Lower leg skin (tissue), 4 donors: Measurements from ENCODE around the gene HOXA1. TPM values are rescaled to one million over a fixed set of nuclear protein-coding genes. Genes with fewer than 3 reads are reported as not detected.
A peak's percentile ranks its signal among the peaks of the same experiment; 100 is the strongest.

ENCODE experiments used
- DNase-seq, 2 donors: peaks; one replicate each; pipeline ENCODE4 v3.0.0-alpha.2; 2019; ENCODE audit warnings: low spot score in 2 of 2
- H3K4me3 ChIP-seq: fragments of 200-600 bp; sonication (generic); 2 replicates; pipeline ENCODE4 v1.5.1; 2017; ENCODE audit warnings: mild to moderate bottlenecking, low read depth; ENCODE audit not compliant: poor library complexity, severe bottlenecking
- POLR2A ChIP-seq, 2 donors: fragments of 450-650 bp; IDR thresholded peaks; one replicate each; pipeline ENCODE4 v1.6.1; 2016 to 2017; ENCODE audit warnings: antibody characterized with exemption in 2 of 2, mild to moderate bottlenecking in 1 of 2, moderate library complexity in 1 of 2
- WGBS, 2 donors: methylation state at CpG; one replicate each; pipeline ENCODE4 v1.1.5; 2018; 5-methylcytosine and 5-hydroxymethylcytosine counted together
- intact Hi-C: fragments of 100-400 bp; cut with DNase I; formaldehyde crosslinking; loops from one replicate; pipeline ENCODE4 v1.15.0; 2023; ENCODE audit warnings: low total_unique reads
- total RNA-seq, 4 donors: library from RNA; depleted of rRNA; stranded (reverse); fragments of >200 nt; gene quantifications; one replicate each; pipeline ENCODE4 v1.1.0, GENCODE V29; 2016
- TF ChIP-seq, protein P1 (sequence below), 3 donors: fragments of 450-650 bp; IDR thresholded peaks; one replicate each; pipeline ENCODE4 v1.5.1; 2016; ENCODE audit warnings: antibody characterized with exemption in 3 of 3, mild to moderate bottlenecking in 3 of 3, moderate library complexity in 2 of 3

The HOXA1 gene
- total RNA-seq, 4 donors from 2014 or later, result 0.63 to 3.2 (median 1.9) TPM

DNA sequence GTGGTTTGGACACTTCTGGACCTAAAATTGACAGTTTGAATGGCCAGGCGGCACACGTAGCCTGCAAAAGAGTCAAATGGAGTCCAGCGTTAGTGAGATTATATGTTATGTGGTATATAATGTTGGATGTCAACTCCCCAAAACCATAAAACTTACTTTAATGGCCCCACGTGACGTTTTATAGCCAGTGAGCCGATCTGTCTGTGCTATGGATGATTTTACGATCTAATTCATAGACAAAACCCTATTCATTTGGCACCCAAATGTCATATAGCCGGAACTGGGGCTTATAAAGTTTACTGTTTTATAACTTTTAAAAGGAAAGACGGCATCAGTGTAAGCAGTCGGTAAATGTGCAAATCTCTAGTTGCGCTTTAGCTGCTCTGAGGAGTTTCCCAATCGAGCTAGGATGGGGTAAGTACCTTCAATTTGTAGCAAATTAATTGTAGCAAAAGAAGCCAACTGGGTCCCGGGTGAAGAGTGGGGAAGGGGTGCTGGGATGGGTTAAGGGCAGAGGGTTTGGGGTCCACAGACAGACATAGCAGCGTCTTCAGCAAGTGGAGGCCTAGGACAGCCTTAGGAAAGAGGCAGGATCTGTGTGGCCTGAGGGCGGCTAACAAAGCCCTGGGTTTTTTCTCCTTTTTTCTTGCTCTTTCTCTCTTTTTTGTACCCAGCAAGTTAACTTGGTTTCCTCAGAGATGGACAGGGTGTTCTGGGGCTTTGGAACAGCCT lies 44.5 kb upstream of the HOXA1 start:
- intact Hi-C loops, result loop anchor here (5.0 kb wide), 1 partner anchor 288 kb away; no protein-coding TSS in a partner anchor
- DNase-seq, result peak in 1 of 2 donors; percentile 42
- WGBS, 2 donors, result 87 to 89% methylated on average over 15 of the region's 15 CpGs

DNA sequence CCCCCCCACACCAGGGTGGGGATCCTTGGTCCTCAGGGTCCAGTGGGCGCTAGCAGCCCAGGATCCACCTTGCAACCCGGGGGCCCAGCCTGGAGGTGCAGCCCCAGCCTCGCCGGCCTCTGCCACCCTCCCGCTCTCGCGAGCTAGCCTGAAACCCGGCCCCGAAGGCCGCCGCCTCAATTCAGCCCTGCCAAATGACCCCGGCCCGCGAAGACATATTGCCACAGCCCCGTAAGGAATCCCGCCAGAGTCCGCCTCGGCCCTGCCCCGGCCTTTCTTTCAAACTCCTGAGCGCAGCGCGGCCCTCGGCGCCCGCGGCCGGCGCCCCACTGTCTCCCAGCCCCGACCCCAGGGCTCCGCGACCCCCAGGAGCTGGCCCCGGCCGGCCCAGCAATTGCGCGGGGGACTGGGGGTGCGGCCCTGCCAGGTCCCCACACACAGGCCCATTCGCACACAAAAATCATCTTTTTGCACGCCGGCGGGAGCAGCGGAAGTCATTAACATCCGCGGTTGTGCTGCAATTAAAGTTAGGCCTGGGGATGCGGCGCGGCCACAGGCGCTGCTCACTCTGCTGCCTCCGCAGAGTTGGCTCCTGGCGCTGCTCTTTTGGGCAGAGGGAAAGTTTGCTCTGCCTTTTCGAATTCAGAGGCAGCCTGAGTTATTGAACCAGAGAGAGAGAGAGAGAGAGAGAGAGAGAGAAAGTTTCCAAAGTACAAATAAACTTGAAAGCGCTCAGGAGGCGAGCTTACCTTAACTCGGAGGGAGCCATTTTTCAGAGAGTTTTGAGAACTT lies 43.7 kb upstream of the HOXA1 start:
- TF ChIP-seq, protein P1, sequence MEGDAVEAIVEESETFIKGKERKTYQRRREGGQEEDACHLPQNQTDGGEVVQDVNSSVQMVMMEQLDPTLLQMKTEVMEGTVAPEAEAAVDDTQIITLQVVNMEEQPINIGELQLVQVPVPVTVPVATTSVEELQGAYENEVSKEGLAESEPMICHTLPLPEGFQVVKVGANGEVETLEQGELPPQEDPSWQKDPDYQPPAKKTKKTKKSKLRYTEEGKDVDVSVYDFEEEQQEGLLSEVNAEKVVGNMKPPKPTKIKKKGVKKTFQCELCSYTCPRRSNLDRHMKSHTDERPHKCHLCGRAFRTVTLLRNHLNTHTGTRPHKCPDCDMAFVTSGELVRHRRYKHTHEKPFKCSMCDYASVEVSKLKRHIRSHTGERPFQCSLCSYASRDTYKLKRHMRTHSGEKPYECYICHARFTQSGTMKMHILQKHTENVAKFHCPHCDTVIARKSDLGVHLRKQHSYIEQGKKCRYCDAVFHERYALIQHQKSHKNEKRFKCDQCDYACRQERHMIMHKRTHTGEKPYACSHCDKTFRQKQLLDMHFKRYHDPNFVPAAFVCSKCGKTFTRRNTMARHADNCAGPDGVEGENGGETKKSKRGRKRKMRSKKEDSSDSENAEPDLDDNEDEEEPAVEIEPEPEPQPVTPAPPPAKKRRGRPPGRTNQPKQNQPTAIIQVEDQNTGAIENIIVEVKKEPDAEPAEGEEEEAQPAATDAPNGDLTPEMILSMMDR (IDR thresholded peaks at IDR 0.05), result no peak
- TF ChIP-seq POLR2A (IDR thresholded peaks at IDR 0.05), result no peak
- DNase-seq, result peak in 1 of 2 donors; percentile 86
- no peak overlapping the region for H3K4me3 ChIP-seq
- intact Hi-C loops, result loop anchor here (5.0 kb wide), 1 partner anchor 287 kb away; no protein-coding TSS in a partner anchor
- WGBS, 2 donors, result 89 to 94% methylated on average over 52 to 53 of the region's 53 CpGs

More for the DNA sequence above, 44.5 kb upstream of the HOXA1 start:
- TF ChIP-seq, protein P1 (IDR thresholded peaks at IDR 0.05), result no peak
- no peak for TF ChIP-seq POLR2A (IDR thresholded peaks at IDR 0.05)
- no peak overlapping the region for H3K4me3 ChIP-seq

DNA sequence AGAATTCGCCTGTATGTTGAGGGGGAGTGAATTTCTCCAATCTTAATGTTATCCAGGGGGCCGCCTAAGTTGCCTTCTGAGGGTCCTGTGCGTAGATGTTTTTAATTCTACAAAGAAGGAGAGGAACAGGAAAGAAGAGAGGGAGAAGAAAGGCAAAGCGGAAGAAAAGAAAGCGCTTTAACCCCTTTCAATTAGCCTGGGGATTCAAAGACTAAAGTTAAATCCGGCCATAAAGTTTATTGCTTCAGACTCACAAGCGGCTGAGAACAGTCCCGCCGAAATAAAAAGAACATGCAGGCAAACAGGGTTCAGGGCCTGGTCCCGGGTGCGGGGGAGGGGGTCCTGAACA lies 43.2 kb upstream of the HOXA1 start:
- DNase-seq, result no peak
- no peak overlapping the region for H3K4me3 ChIP-seq
- TF ChIP-seq, protein P1 (IDR thresholded peaks at IDR 0.05), result no peak
- no peak for TF ChIP-seq POLR2A (IDR thresholded peaks at IDR 0.05)
- WGBS, 2 donors, result 79 to 88% methylated on average over 11 of the region's 11 CpGs
- intact Hi-C loops, result no loop called here

DNA sequence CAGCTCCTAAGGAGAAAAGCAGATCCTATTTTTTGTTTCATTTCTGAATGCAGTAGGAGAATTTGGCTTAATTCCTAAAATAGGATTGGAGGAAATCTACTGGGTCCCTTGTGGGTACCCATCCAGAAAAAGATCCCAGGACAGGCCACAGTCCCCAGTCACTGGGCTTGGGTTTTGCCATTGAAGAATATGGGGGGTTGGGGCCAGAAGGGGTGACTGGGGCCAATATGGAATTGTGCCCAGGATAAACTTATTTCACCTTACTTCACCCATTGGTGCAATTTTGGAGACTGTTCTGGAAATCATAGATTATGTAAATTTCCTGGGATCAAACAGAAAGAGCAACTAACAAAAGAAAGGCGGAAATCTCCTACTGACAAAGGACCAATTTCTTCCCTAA lies 42.7 kb upstream of the HOXA1 start:
- no peak overlapping the region for H3K4me3 ChIP-seq
- 84 to 97% methylated on average over 1 of the region's 1 CpG for WGBS, 2 donors
- TF ChIP-seq POLR2A (IDR thresholded peaks at IDR 0.05), result no peak
- TF ChIP-seq, protein P1 (IDR thresholded peaks at IDR 0.05), result no peak
- no peak for DNase-seq
- intact Hi-C loops, result no loop called here

DNA sequence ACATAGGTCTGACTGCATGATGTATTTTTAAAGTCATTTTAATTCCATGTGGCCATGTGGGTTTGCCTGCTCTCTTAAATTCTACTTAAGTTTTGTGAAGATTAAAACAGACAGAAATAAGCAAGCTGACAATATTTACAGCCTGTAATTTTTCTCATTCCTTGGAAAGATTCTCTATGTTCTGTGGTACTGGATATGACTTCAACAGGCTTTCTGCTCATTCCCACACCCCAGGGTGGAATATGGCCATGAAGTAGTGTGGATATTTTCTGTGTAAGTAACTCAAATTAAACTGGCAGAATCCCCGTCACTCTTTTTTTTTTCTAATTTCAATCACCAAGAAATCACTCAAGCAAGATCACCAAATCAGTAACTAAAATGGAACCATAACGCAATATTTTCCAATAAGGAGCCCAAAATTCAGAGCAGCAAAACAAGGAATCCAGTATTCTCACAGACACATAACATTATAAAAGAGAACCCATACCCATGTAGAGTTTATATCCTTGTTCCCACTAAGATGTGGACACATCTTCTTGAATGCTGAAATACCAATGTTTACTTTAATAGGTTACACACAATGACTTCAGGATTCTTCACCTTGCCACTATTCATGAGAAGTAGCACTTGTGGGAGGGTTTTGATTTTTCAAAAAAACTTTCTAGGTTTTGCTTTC lies 42.0 kb upstream of the HOXA1 start:
- no peak for DNase-seq
- 80 to 83% methylated on average over 2 of the region's 2 CpGs for WGBS, 2 donors
- intact Hi-C loops, result no loop called here
- H3K4me3 ChIP-seq, result no peak overlapping the region
- TF ChIP-seq, protein P1 (IDR thresholded peaks at IDR 0.05), result no peak
- TF ChIP-seq POLR2A (IDR thresholded peaks at IDR 0.05), result no peak
